ENCODE data around the gene CDKL5.
"Not testable (repeated sequence)": the region's sequence is repeated elsewhere in the genome, so short reads cannot be mapped to it uniquely, and the experiment has no call there.

CDKL5 gene

DNA sequence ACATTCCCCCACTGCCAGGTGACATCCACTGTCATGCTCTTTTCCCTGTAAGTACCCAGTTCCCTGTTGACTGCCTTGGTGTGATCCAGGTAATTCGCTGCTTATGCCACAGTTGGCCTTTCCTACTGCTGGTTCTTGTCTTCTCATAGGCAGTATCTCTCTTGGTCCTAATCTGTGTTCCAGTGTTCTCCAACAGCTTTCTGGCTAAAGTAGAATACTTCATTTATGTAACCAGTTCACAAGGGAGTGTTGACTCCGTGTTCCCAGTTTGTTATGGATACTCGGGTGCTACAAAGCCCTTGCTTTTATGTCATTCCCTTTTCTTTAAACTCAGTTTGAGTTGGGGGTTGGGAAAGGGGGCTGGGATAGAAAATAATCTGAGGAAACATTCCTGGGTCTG, 148.1 kb downstream of the CDKL5 start:
- H3K4me3 ChIP-seq (ENCODE audit: low read depth, low read length) = no peak overlapping the region

DNA sequence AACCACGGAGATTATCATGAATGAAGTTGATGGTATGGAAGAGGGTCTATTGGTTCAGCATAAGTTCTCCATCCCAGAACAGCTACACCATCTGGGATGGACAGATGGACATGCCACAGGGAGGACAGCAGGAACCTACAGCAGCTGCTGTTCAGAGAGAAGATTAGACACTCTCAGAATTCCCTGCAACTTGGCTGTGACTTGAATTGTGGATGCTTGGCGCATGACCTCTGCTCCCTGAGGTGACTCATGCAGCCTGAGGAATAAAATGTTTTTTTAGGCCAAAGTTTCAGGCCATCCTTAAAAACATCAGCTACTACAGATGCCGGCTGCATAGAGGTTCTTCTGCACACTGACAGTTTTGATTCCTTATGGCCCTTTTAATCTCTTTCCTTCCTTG, 149.2 kb downstream of the CDKL5 start:
- H3K4me3 ChIP-seq (ENCODE audit: low read depth, low read length) = no peak overlapping the region

DNA sequence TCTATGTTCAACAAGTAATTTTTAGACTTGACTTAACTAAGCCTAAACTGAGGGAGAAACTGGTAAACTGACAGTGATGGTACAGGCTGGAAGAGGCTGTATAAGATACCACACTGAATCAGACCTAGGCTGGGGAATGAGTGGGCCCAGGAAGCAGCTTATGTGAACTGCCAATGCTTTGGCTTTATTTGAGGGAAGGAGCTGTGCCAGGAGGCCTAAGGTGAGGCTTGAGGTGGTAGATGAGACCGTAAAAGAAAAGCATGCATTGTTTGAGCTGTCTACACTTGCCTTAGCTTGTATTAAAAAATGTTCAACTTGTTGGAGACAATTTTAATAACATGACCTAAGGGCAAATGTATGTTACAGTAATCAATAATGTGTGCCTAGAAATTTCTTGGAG, 150.3 kb downstream of the CDKL5 start:
- H3K4me3 ChIP-seq (ENCODE audit: low read depth, low read length) = no peak overlapping the region

- no peak overlapping the region for H3K4me3 ChIP-seq (ENCODE audit: low read depth, low read length)
Observed at GRCh38 chrX:18577400-18577799, 152.0 kb downstream of the CDKL5 start.

DNA sequence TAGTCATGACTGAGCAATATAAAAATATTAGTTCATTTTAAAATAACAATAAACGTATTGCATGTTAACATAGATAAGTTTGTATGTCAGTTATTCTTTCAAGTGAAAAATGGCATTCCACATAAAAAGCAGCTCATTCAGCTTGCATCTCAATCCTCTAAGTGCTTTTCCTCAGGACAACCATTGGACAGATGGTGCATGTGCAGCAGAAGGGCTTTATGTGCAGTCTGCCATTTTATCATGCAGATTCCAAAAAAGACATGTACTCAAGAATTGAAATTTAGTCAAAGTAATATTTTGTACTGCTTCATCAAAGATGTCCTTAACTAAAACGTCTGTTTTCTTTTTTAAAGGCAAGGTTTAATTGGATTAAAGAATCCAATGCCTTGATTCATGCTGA, 153.1 kb downstream of the CDKL5 start:
- H3K4me3 ChIP-seq (ENCODE audit: low read depth, low read length) = no peak overlapping the region

- H3K4me3 ChIP-seq (ENCODE audit: low read depth, low read length) = no peak overlapping the region
Observed at GRCh38 chrX:18579495-18579894, 154.1 kb downstream of the CDKL5 start.

DNA sequence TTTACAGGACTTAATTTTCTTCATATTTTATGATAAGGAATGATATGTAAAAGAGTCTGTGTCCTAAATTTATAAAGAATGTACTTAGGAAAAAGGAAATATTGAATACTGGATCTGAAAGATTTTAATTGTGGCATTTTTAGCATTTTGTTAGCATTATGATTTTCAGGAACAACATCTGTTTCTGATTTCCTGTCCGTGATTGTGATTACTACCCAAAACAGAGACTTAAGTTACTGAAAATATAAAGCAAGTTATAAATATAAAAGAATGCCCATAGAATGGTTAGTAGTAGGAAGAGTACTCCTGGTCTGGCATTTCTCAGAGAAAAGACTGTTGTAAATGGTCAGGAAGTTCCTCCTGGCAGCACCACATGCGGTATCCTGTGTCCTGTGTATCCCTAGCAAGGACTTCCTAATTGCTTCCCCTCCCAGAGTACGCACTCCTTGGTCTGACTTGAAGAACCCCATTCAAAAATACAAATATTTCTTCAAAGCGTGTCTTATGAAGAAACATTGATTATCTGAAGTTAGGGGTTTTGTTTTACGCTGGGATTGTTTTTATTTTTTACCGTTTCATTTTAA, 157.6 kb downstream of the CDKL5 start:
- H3K4me3 ChIP-seq (ENCODE audit: low read depth, low read length) = no peak overlapping the region

GRCh38 chrX:18589292-18589691, 163.9 kb downstream of the CDKL5 start:
- not testable (repeated sequence) for H3K4me3 ChIP-seq (ENCODE audit: low read depth, low read length)

GRCh38 chrX:18591834-18592233, 166.4 kb downstream of the CDKL5 start:
- H3K4me3 ChIP-seq (ENCODE audit: low read depth, low read length) = no peak overlapping the region

DNA sequence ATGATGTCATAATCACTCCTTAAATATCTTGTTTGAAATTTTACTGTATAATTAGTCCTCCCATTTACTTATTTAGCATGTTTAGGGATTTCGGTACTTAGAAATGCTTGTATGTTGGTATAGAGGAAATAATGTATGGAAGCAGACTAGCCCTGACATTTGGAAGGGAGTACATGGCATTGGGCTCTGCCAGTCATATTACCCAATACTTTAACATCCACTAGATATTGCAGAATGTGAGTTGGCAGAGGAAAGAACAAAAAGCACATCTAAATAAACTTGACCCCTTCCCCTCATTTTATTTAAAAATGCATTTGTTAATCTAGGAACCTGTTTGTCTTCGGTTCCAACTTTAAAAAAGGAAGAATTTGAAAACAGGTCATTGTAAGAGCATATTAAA, 168.7 kb downstream of the CDKL5 start:
- H3K4me3 ChIP-seq (ENCODE audit: low read depth, low read length) = no peak overlapping the region

DNA sequence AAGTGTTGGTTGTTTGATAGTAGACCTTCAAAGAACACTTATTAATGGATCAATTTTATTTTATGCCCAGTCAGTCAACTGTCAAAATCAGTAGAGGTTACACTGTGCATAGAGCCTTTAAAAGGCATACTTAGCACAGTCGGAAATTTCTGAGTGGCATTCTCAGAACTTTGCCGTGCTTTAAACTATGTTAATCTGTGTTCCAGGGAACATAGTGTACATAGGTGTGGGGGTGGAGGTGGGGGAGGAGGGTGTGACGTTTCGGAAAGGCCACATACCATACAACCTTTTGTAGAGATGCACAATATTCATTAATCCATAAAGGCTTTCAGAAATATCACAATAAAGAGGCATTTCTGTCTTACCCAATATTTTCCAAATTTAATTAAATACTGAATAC, 170.7 kb downstream of the CDKL5 start:
- no peak overlapping the region for H3K4me3 ChIP-seq (ENCODE audit: low read depth, low read length)

GRCh38 chrX:18598413-18598812, 173.0 kb downstream of the CDKL5 start:
- no peak overlapping the region for H3K4me3 ChIP-seq (ENCODE audit: low read depth, low read length)

- H3K4me3 ChIP-seq (ENCODE audit: low read depth, low read length) = no peak overlapping the region
Observed at GRCh38 chrX:18607966-18608365, 182.6 kb downstream of the CDKL5 start.

GRCh38 chrX:18613930-18614639, 188.7 kb downstream of the CDKL5 start:
- no peak overlapping the region for H3K4me3 ChIP-seq (ENCODE audit: low read depth, low read length)

GRCh38 chrX:18616688-18617406, 191.4 kb downstream of the CDKL5 start:
- H3K4me3 ChIP-seq (ENCODE audit: low read depth, low read length) = no peak overlapping the region

DNA sequence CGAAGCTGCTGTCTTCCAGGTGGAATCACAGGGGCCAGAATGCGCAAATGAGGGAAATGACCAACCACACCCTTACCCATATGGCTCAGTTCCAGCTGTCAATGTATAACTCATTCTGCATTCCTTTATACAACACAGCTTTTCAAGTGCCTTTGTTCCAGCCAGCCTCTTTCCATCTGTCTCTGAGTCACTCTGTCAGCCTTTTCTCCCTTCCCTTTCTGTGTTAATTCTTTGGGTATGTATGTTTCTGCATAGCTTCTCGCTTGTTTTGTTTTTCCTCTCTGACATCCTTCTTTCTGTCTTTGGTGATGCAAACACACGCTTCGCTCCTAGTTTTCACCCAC, 192.0 kb downstream of the CDKL5 start:
- no peak overlapping the region for H3K4me3 ChIP-seq (ENCODE audit: low read depth, low read length)

GRCh38 chrX:18619288-18619687, 193.9 kb downstream of the CDKL5 start:
- H3K4me3 ChIP-seq (ENCODE audit: low read depth, low read length) = no peak overlapping the region

- no peak overlapping the region for H3K4me3 ChIP-seq (ENCODE audit: low read depth, low read length)
Observed at GRCh38 chrX:18620349-18620748, 194.9 kb downstream of the CDKL5 start.

GRCh38 chrX:18624599-18624998, 199.2 kb downstream of the CDKL5 start:
- no peak overlapping the region for H3K4me3 ChIP-seq (ENCODE audit: low read depth, low read length)

- H3K4me3 ChIP-seq (ENCODE audit: low read depth, low read length) = no peak overlapping the region
Observed at GRCh38 chrX:18630934-18631333, 205.5 kb downstream of the CDKL5 start.

GRCh38 chrX:18638398-18638797, 213.0 kb downstream of the CDKL5 start:
- H3K4me3 ChIP-seq (ENCODE audit: low read depth, low read length) = no peak overlapping the region

DNA sequence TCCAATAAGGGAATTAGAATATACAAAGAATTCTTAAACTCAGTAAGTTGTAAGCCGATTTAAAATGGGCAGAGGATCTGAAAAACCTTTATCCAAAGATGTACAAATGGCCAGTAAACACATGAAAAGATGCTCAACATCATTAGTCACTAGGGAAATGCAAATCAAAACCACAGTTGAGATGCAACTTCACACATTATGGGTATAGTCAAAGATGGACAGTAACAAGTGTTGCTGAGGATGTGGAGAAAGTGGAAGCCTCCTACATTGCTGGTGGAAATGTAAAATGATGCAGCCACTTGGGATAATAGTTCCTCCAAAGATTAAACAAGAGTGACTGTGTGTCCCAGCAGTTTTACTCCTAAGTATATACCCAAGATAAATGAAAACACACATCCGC, 213.9 kb downstream of the CDKL5 start:
- no peak overlapping the region for H3K4me3 ChIP-seq (ENCODE audit: low read depth, low read length)

Measured in iPS-11a (cell line).